HepG2 (cell line): Measurements from ENCODE around the gene PODXL2. TPM values are rescaled to one million over a fixed set of nuclear protein-coding genes. Genes with fewer than 3 reads are reported as not detected.

Experiments
- E2F2 ChIP-seq: sonication (generic); formaldehyde crosslinking; IDR thresholded peaks from 2 replicates; pipeline ENCODE4 v1.4.0; 2020; ENCODE audit warnings: missing genetic modification reagents, borderline replicate concordance
- FOXJ3 ChIP-seq: sonication (generic); formaldehyde crosslinking; IDR thresholded peaks from 2 replicates; pipeline ENCODE4 v1.4.0; 2020; ENCODE audit warnings: missing genetic modification reagents, mild to moderate bottlenecking, borderline replicate concordance
- KDM3A ChIP-seq: IDR thresholded peaks from 2 replicates; pipeline ENCODE4 v1.6.1; 2018; ENCODE audit warnings: low read depth, missing compliant biosample characterization
- MXI1 ChIP-seq: IDR thresholded peaks from 3 replicates; pipeline ENCODE4 v1.6.1; 2012; ENCODE audit warnings: low read depth, low read length, inconsistent platforms, borderline replicate concordance
- NFIB ChIP-seq: sonication (generic); formaldehyde crosslinking; IDR thresholded peaks from 2 replicates; pipeline ENCODE4 v1.9.0; 2021; ENCODE audit warnings: missing genetic modification reagents, mild to moderate bottlenecking, borderline replicate concordance
- NKX3-1 ChIP-seq: sonication (generic); formaldehyde crosslinking; IDR thresholded peaks from 2 replicates; pipeline ENCODE4 v1.5.0; 2020; ENCODE audit warnings: missing genetic modification reagents
- TSC22D2 ChIP-seq: sonication (generic); formaldehyde crosslinking; IDR thresholded peaks from 2 replicates; pipeline ENCODE4 v1.5.1; 2020; ENCODE audit warnings: missing genetic modification reagents, mild to moderate bottlenecking, borderline replicate concordance
- ZBED4 ChIP-seq: sonication (generic); formaldehyde crosslinking; IDR thresholded peaks from 2 replicates; pipeline ENCODE4 v1.4.0; 2020; ENCODE audit warnings: missing genetic modification reagents, borderline replicate concordance
- ZNF138 ChIP-seq: sonication (generic); formaldehyde crosslinking; IDR thresholded peaks from 2 replicates; pipeline ENCODE4 v1.5.0; 2020; ENCODE audit warnings: mild to moderate bottlenecking, low read depth, missing genetic modification reagents
- ZNF232 ChIP-seq: sonication (generic); formaldehyde crosslinking; IDR thresholded peaks from 2 replicates; pipeline ENCODE4 v1.4.0; 2020; ENCODE audit warnings: missing genetic modification reagents, borderline replicate concordance
- ZNF276 ChIP-seq: sonication (generic); formaldehyde crosslinking; IDR thresholded peaks from 2 replicates; pipeline ENCODE4 v1.4.0; 2020; ENCODE audit warnings: mild to moderate bottlenecking, low read depth, missing genetic modification reagents
- ZNF331 ChIP-seq: sonication (generic); formaldehyde crosslinking; IDR thresholded peaks from 2 replicates; pipeline ENCODE4 v1.4.0; 2020; ENCODE audit warnings: missing genetic modification reagents
- ZNF501 ChIP-seq: sonication (generic); formaldehyde crosslinking; IDR thresholded peaks from 2 replicates; pipeline ENCODE4 v1.5.1; 2020; ENCODE audit warnings: mild to moderate bottlenecking, moderate library complexity, missing genetic modification reagents
- ZNF543 ChIP-seq: sonication (generic); formaldehyde crosslinking; IDR thresholded peaks from 2 replicates; pipeline ENCODE4 v1.4.0; 2020; ENCODE audit warnings: mild to moderate bottlenecking, missing genetic modification reagents
- ZSCAN5A ChIP-seq: sonication (generic); formaldehyde crosslinking; IDR thresholded peaks from 2 replicates; pipeline ENCODE4 v1.8.0; 2022; ENCODE audit warnings: mild to moderate bottlenecking, missing genetic modification reagents, borderline replicate concordance
- polyA plus RNA-seq, 8 experiments: library from polyadenylated mRNA; depleted of rRNA in 3 of 8; stranded (reverse) in 7 of 8; unstranded in 1 of 8; fragments of >200 nt; fragmentation: Illumina TruSeq in 4 of 8; extraction: Trizol in 4 of 8; gene quantifications; 2 replicates each; pipeline versions ENCODE4 v1.2.1 to v1.2.3, GENCODE V29; 2011 to 2016; ENCODE audit warnings: low read depth in 4 of 8, missing spikeins in 1 of 8, mixed read lengths in 1 of 8; ENCODE audit not compliant: insufficient read depth in 1 of 8
- total RNA-seq, 5 experiments: library from RNA; depleted of rRNA; stranded (reverse); fragments of >200 nt; fragmentation: Illumina TruSeq; extraction: Trizol; gene quantifications; 2 replicates each; pipeline ENCODE4 v1.2.3, GENCODE V29; 2016; ENCODE audit warnings: low read depth in 1 of 5
- TF ChIP-seq, protein P1 (sequence below): sonication (generic); formaldehyde crosslinking; IDR thresholded peaks from 2 replicates; pipeline ENCODE4 v1.9.0; 2021; ENCODE audit warnings: missing genetic modification reagents, borderline replicate concordance

PODXL2 gene
- total and polyA plus RNA-seq, 2 of the 13 experiments (the other 11 are each of a cell fraction or from before 2014, with no cell fraction given): 20.4 to 25.1 TPM

DNA sequence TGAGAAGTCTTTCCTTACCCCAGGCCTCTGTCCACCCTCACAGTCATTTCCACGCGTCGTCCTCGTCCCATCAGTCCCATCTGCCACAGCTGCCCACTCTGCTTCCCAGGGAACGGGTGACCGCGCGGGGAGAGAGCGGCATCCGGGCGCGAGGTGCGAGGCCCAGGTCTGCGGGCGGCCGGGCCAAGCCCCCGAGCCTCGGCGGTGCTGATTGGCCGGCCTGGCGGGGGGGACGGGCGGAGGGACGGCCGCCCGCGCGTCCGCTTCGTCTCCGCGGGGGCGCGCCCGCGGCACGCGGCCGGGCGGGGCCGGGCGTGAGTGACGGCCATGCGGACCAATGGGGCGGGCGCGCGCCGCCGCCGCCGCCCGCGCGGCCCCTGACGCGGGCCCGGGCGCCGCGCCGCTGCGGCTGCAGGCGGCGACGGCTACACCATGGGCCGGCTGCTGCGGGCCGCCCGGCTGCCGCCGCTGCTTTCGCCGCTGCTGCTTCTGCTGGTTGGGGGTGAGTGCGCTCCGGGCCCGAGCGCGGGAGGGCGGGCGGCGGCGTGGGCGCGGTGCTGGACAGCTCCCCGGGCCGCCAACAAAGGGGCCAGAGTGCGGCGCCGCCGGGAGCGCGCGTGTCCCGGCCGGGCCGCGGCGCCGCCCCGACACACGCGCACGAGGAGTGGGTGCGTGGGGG lies at the start of gene PODXL2 (continued):
- TF ChIP-seq ZNF501 (0 out of 2 replicates have a peak, but pooled peaks have one; percentile 31), E2F2 (CRISPR knock-in tag) (no peak), NFIB (CRISPR knock-in tag) (no peak), NKX3-1 (CRISPR knock-in tag) (peak; percentile 82; the same call in 1 of the 2 replicates), FOXJ3 (no peak), ZBED4 (peak; percentile 28; the same call in 1 of the 2 replicates), ZNF276 (no peak; the same call in 1 of the 2 replicates), TSC22D2 (CRISPR knock-in tag) (peak; percentile 91), ZNF232 (CRISPR knock-in tag) (peak; percentile 71; the same call in 1 of the 2 replicates), ZNF543 (peak; percentile 84; the same call in 1 of the 2 replicates), KDM3A (CRISPR knock-in tag) (0 out of 2 replicates have a peak, but pooled peaks have one; percentile 55), ZSCAN5A (0 out of 2 replicates have a peak, but pooled peaks have one; percentile 24), ZNF138 (CRISPR knock-in tag) (peak; percentile 59; the same call in 1 of the 2 replicates), MXI1 (peak; percentile 30; the same call in 1 of the 3 replicates), ZNF331 (CRISPR knock-in tag) (peak; percentile 39; the same call in 1 of the 2 replicates)
- TF ChIP-seq, protein P1, sequence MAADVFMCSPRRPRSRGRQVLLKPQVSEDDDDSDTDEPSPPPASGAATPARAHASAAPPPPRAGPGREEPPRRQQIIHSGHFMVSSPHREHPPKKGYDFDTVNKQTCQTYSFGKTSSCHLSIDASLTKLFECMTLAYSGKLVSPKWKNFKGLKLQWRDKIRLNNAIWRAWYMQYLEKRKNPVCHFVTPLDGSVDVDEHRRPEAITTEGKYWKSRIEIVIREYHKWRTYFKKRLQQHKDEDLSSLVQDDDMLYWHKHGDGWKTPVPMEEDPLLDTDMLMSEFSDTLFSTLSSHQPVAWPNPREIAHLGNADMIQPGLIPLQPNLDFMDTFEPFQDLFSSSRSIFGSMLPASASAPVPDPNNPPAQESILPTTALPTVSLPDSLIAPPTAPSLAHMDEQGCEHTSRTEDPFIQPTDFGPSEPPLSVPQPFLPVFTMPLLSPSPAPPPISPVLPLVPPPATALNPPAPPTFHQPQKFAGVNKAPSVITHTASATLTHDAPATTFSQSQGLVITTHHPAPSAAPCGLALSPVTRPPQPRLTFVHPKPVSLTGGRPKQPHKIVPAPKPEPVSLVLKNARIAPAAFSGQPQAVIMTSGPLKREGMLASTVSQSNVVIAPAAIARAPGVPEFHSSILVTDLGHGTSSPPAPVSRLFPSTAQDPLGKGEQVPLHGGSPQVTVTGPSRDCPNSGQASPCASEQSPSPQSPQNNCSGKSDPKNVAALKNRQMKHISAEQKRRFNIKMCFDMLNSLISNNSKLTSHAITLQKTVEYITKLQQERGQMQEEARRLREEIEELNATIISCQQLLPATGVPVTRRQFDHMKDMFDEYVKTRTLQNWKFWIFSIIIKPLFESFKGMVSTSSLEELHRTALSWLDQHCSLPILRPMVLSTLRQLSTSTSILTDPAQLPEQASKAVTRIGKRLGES: no peak
